Esophagus muscularis mucosa (tissue), 3 donors: ENCODE measurements around the gene ZC2HC1B.
A peak's percentile ranks its signal among the peaks of the same experiment; 100 is the strongest.

Source experiments
- CTCF ChIP-seq, 3 experiments: fragments of 200-600 bp in 2 of 3; fragments of 450-650 bp in 1 of 3; sonication (generic) in 2 of 3; IDR thresholded peaks; one replicate each; pipeline ENCODE4 v1.5.1; 2017 to 2019; ENCODE audit warnings: antibody characterized with exemption in 3 of 3, mild to moderate bottlenecking in 2 of 3, moderate library complexity in 1 of 3
- POLR2A ChIP-seq: fragments of 450-650 bp; IDR thresholded peaks from one replicate; pipeline ENCODE4 v1.6.1; 2017; ENCODE audit warnings: antibody characterized with exemption, moderate library complexity, mild to moderate bottlenecking, low read depth

- TF ChIP-seq CTCF (IDR thresholded peaks at IDR 0.05) (peak in 2 of 3 experiments; percentile 10 to 27), POLR2A (no peak)
These were observed 97.9 kb downstream of the ZC2HC1B start for GRCh38 chr6:143961886-143962878.
